Fibroblast of mammary gland (primary cell): Measurements from ENCODE around the gene MRPS6.

Experiments
- DNase-seq: peaks from one replicate; pipeline ENCODE4 v3.0.0-alpha.2; 2010; ENCODE audit warnings: low read depth
- H3K4me3 ChIP-seq: 2 replicates; pipeline ENCODE4 v1.5.1; 2011; ENCODE audit warnings: low read depth, mild to moderate bottlenecking, low read length, moderate library complexity; ENCODE audit not compliant: control insufficient read depth
- TF ChIP-seq, protein P1 (sequence below): conservative IDR thresholded peaks from 2 replicates; pipeline ENCODE4 v1.5.1; 2011; ENCODE audit warnings: low read depth, low read length, inconsistent platforms; ENCODE audit not compliant: control insufficient read depth, insufficient read depth

MRPS6 gene

GRCh38 chr21:34148826-34149558, 75.6 kb downstream of the MRPS6 start:
- DNase-seq, result no peak
- TF ChIP-seq, protein P1, sequence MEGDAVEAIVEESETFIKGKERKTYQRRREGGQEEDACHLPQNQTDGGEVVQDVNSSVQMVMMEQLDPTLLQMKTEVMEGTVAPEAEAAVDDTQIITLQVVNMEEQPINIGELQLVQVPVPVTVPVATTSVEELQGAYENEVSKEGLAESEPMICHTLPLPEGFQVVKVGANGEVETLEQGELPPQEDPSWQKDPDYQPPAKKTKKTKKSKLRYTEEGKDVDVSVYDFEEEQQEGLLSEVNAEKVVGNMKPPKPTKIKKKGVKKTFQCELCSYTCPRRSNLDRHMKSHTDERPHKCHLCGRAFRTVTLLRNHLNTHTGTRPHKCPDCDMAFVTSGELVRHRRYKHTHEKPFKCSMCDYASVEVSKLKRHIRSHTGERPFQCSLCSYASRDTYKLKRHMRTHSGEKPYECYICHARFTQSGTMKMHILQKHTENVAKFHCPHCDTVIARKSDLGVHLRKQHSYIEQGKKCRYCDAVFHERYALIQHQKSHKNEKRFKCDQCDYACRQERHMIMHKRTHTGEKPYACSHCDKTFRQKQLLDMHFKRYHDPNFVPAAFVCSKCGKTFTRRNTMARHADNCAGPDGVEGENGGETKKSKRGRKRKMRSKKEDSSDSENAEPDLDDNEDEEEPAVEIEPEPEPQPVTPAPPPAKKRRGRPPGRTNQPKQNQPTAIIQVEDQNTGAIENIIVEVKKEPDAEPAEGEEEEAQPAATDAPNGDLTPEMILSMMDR, result no peak
- no peak overlapping the region for H3K4me3 ChIP-seq

DNA sequence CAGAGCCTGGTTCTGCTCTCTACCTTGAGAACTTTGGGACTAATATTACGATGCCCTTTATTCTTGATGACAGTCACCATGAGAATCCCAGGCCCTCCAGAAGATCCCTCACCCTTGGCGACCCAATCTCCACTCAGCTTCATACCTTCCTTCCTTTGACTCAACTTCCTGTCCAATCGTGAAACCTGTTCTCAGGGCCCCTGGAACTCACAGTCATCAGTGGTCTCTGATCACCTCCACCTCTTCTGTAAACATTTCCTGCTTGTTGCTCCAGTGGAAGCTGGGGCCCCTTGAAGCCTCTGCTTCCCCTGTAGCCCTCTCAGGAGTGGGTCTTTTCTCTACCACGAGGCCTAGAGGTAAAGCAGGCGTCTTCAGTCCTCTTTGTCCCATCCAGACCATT, 79.1 kb downstream of the MRPS6 start:
- TF ChIP-seq, protein P1, result no peak
- DNase-seq, result no peak
- no peak overlapping the region for H3K4me3 ChIP-seq

DNA sequence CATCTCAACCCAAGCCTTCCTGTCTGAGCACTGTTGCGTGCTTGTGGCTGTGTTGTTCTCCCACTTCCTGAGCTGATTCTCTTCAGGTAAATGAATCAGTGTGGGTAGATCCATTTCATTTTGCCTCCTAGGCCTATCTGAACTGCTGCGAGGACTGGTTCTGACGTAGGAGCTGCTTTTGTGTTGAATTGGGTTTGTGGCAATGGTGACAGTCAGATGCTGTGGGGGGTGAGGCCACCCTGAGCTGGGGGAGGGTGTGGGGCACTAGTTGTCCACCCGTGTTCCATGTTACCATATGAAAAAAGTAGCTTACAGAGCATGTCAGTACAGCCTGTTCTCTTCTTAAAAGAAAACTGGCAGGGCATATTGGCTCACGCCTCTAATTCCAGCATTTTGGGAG, 81.5 kb downstream of the MRPS6 start:
- no peak for DNase-seq
- TF ChIP-seq, protein P1, result no peak
- no peak overlapping the region for H3K4me3 ChIP-seq

GRCh38 chr21:34156957-34157356, 83.6 kb downstream of the MRPS6 start:
- DNase-seq, result no peak
- TF ChIP-seq, protein P1, result no peak
- H3K4me3 ChIP-seq, result no peak overlapping the region

- no peak for DNase-seq
- H3K4me3 ChIP-seq, result no peak overlapping the region
- TF ChIP-seq, protein P1, result no peak
These were observed 84.1 kb downstream of the MRPS6 start for GRCh38 chr21:34157521-34157920.

- TF ChIP-seq, protein P1, result no peak
- no peak overlapping the region for H3K4me3 ChIP-seq
- no peak for DNase-seq
These were observed 85.8 kb downstream of the MRPS6 start for GRCh38 chr21:34158866-34159835.
